Forelimb muscle (tissue), 1 donor: ENCODE data around the gene MSI2. TPM values are rescaled to one million over a fixed set of nuclear protein-coding genes. Genes with fewer than 3 reads are reported as not detected.
"Not testable (repeated sequence)": the region's sequence is repeated elsewhere in the genome, so short reads cannot be mapped to it uniquely, and the experiment has no call there.

Source experiments
- DNase-seq: peaks from one replicate; pipeline ENCODE4 v3.0.0-alpha.2; 2013; ENCODE audit warnings: low read depth
- polyA plus RNA-seq: library from polyadenylated mRNA; unstranded; fragments of 120-200 nt; gene quantifications from one replicate; pipeline ENCODE4 v1.2.1, GENCODE V29; 2013; ENCODE audit not compliant: insufficient read length

MSI2 gene
- polyA plus RNA-seq, 1 donor, result 31.6 TPM

- DNase-seq, result no peak
Observed at GRCh38 chr17:57480438-57481196, 224.3 kb downstream of the MSI2 start.

- DNase-seq, result no peak
Observed at GRCh38 chr17:57481910-57482391, 225.6 kb downstream of the MSI2 start.

GRCh38 chr17:57482657-57483056, 226.3 kb downstream of the MSI2 start:
- no peak for DNase-seq

- DNase-seq, result no peak
Observed at GRCh38 chr17:57484081-57484666, 227.9 kb downstream of the MSI2 start.

GRCh38 chr17:57484826-57485565, 228.7 kb downstream of the MSI2 start:
- DNase-seq, result no peak

- DNase-seq, result no peak
Observed at GRCh38 chr17:57485566-57485865, 229.2 kb downstream of the MSI2 start.

GRCh38 chr17:57485916-57486881, 229.9 kb downstream of the MSI2 start:
- no peak for DNase-seq

- no peak for DNase-seq
Observed at GRCh38 chr17:57486882-57487301, 230.6 kb downstream of the MSI2 start.

- no peak for DNase-seq
Observed at GRCh38 chr17:57487573-57487972, 231.2 kb downstream of the MSI2 start.

GRCh38 chr17:57488856-57489255, 232.5 kb downstream of the MSI2 start:
- DNase-seq, result no peak

GRCh38 chr17:57489321-57489720, 233.0 kb downstream of the MSI2 start:
- DNase-seq, result no peak

GRCh38 chr17:57490111-57490845, 234.0 kb downstream of the MSI2 start:
- DNase-seq, result no peak

GRCh38 chr17:57490890-57491289, 234.6 kb downstream of the MSI2 start:
- no peak for DNase-seq

GRCh38 chr17:57493171-57493570, 236.8 kb downstream of the MSI2 start:
- DNase-seq, result no peak

GRCh38 chr17:57493625-57494024, 237.3 kb downstream of the MSI2 start:
- DNase-seq, result no peak

- no peak for DNase-seq
Observed at GRCh38 chr17:57494443-57494842, 238.1 kb downstream of the MSI2 start.

GRCh38 chr17:57495771-57496170, 239.4 kb downstream of the MSI2 start:
- DNase-seq, result no peak

GRCh38 chr17:57496382-57496781, 240.1 kb downstream of the MSI2 start:
- DNase-seq, result no peak

GRCh38 chr17:57498443-57498842, 242.1 kb downstream of the MSI2 start:
- no peak for DNase-seq

- DNase-seq, result not testable (repeated sequence)
Observed at GRCh38 chr17:57499221-57499620, 242.9 kb downstream of the MSI2 start.

- no peak for DNase-seq
Observed at GRCh38 chr17:57499648-57500049, 243.3 kb downstream of the MSI2 start.
